Measurements from ENCODE around the gene MEIOC. TPM values are rescaled to one million over a fixed set of nuclear protein-coding genes. Genes with fewer than 3 reads are reported as not detected.

Gene MEIOC
- total and polyA plus RNA-seq, 9 of the 15 experiments (the other 6 are each of a cell fraction or from before 2014, with no cell fraction given), result 0.04 to 0.23 (median 0.06) TPM; not detected in 5

- DNase-seq (ENCODE audit: extremely low read depth in 1 of 4, low spot score in 3 of 4) (no peak), ATAC-seq (no peak), FAIRE-seq (no peak)
- Histone ChIP-seq H3K36me3 (ENCODE audit: control insufficient read depth, insufficient read depth, low read length) (no peaks in the 10 kb centered on the region), H3K4me1 (replicated peaks in 1 of 2; ENCODE audit: control insufficient read depth in 2 of 2, insufficient read depth in 2 of 2, low read length in 2 of 2) (no peaks in the 10 kb centered on the region; a peak in 1 of 5 replicates), H3K9ac (ENCODE audit: insufficient read depth in 1 of 2, low read depth in 2 of 2, low read length in 2 of 2) (no peak overlapping the region), H3K79me2 (ENCODE audit: control insufficient read depth, insufficient read depth, low read length) (no peaks in the 10 kb centered on the region), H3K9me1 (ENCODE audit: control insufficient read depth, insufficient read depth, low read length) (no peaks in the 10 kb centered on the region), H3K4me2 (ENCODE audit: insufficient read depth, low read length) (no peak overlapping the region), H3K27me3 (ENCODE audit: control insufficient read depth in 2 of 2, insufficient read depth in 2 of 2, low read length in 2 of 2) (peaks cover 0 to 2% of the 10 kb centered on the region in 2 experiments; a peak in 1 of 5 replicates), H4K20me1 (replicated peaks; ENCODE audit: control insufficient read depth, insufficient read depth, low read length) (no peaks in the 10 kb centered on the region), H2AFZ (ENCODE audit: low read depth, low read length) (no peak overlapping the region), H3K27ac (ENCODE audit: extremely low read depth, low read depth, low read length) (no peak overlapping the region), H3K4me3 (no peak overlapping the region), H3K9me3 (replicated peaks; ENCODE audit: control insufficient read depth, insufficient read depth, low read depth, low read length) (no peaks in the 10 kb centered on the region)
- intact Hi-C loops (cut with micrococcal nuclease), result no loop called here
- in situ Hi-C loops (cut with MboI), result no loop called here
- POLR2A ChIA-PET, result interaction anchor here (0.5 kb wide), 1 partner anchor 208 kb away, joined by 4 read pairs; no protein-coding TSS in a partner anchor
- no TSS peak for BruUV-seq (replicated peaks)
- CTCF ChIA-PET (ENCODE audit: low intra/inter-chr PET ratio), result no interaction called here
- 0% methylated on average over 1 of the region's 1 CpG for WGBS (ENCODE audit: insufficient coverage, low coverage, missing lambda C conversion rate)
- no peak for TF ChIP-seq ARID1B (IDR thresholded peaks at IDR 0.05)
- TF ChIP-seq THAP7 (CRISPR knock-in tag; IDR thresholded peaks at IDR 0.05), result no peak
- TF ChIP-seq ZNF407 (IDR thresholded peaks at IDR 0.05; ENCODE audit: low read depth), result no peak
- no peak for TF ChIP-seq USF2 (CRISPR knock-in tag; IDR thresholded peaks at IDR 0.05)
- no peak for TF ChIP-seq SRSF1 (IDR thresholded peaks at IDR 0.05; ENCODE audit: low read depth, low read length)
- TF ChIP-seq NFE2 (IDR thresholded peaks at IDR 0.05; ENCODE audit: low read depth), result no peak
- no peak for TF ChIP-seq ZBTB9 (CRISPR knock-in tag; IDR thresholded peaks at IDR 0.05)
- no peak for TF ChIP-seq ZNF583 (CRISPR knock-in tag; IDR thresholded peaks at IDR 0.05)
- no peak for TF ChIP-seq MEF2D (tag; conservative IDR thresholded peaks at IDR 0.05; ENCODE audit: low read depth)
- no peak for TF ChIP-seq ZNF41 (CRISPR knock-in tag; conservative IDR thresholded peaks at IDR 0.05)
- TF ChIP-seq BACH1 (tag; IDR thresholded peaks at IDR 0.05), result no peak
Observed at GRCh38 chr17:44666006-44666405, 9.7 kb downstream of the MEIOC start.

Data from K562 (cell line).